Peyer's patch (tissue), 4 donors: ENCODE measurements around the gene TSGA10IP.

ENCODE experiments used
- CTCF ChIP-seq, 6 experiments: fragments of 450-650 bp in 4 of 6; fragments of 200-600 bp in 2 of 6; sonication (generic) in 1 of 6; IDR thresholded peaks; one replicate each; pipeline ENCODE4 v1.5.1; 2017 to 2019; ENCODE audit warnings: antibody characterized with exemption in 6 of 6, mild to moderate bottlenecking in 3 of 6, moderate library complexity in 1 of 6
- POLR2A ChIP-seq, 2 donors: fragments of 450-650 bp; IDR thresholded peaks; one replicate each; pipeline ENCODE4 v1.5.1; 2017; ENCODE audit warnings: antibody characterized with exemption in 2 of 2, mild to moderate bottlenecking in 2 of 2, moderate library complexity in 2 of 2

GRCh38 chr11:65895482-65895981, 49.7 kb upstream of the TSGA10IP start:
- no peak for TF ChIP-seq CTCF (IDR thresholded peaks at IDR 0.05)
- TF ChIP-seq POLR2A (IDR thresholded peaks at IDR 0.05): no peak
